ENCODE measurements around the gene SKAP2. TPM values are rescaled to one million over a fixed set of nuclear protein-coding genes. Genes with fewer than 3 reads are reported as not detected.

The SKAP2 gene
- total and polyA plus RNA-seq, 2 of the 13 experiments (the other 11 are each of a cell fraction or from before 2014, with no cell fraction given): 3.6 to 12.9 TPM

- in situ Hi-C loops (cut with HindIII; ENCODE audit: extremely low pct_ligation_motif_present, low pct_unique_long_range_greater_than_20kb) (loop anchor here (25.0 kb wide), 1 partner anchor 570 kb away; no protein-coding TSS in a partner anchor), intact Hi-C loops (cut with micrococcal nuclease; ENCODE audit: unreplicated experiment) (no loop called here)
- no peak overlapping the region for H3K4me2 ChIP-seq (ENCODE audit: low read depth, low read length)
- FAIRE-seq (no peak), ATAC-seq (no peak), DNase-seq (ENCODE audit: low spot score) (no peak)
- ChIA-PET CTCF (ENCODE audit: low intra/inter-chr PET ratio, low total read pairs) (no interaction called here), POLR2A (no interaction called here)
- no peaks in the 10 kb centered on the region for H3K79me2 ChIP-seq (ENCODE audit: insufficient read depth, low read length)
- no peak for TF ChIP-seq ZNF512 (CRISPR knock-in tag; IDR thresholded peaks at IDR 0.05)
- no peak for TF ChIP-seq GTF3A (CRISPR knock-in tag; conservative IDR thresholded peaks at IDR 0.05)
- no peak for TF ChIP-seq ZNF644 (CRISPR knock-in tag; IDR thresholded peaks at IDR 0.05; ENCODE audit: low read depth)
- 66% methylated on average over 2 of the region's 2 CpGs for WGBS (ENCODE audit: low lambda C conversion rate)
- H3K9me3 ChIP-seq (ENCODE audit: low read length): no peaks in the 10 kb centered on the region
- no peak overlapping the region for H3K27ac ChIP-seq (ENCODE audit: extremely low read length, insufficient read depth, low read length)
- H3K4me3 ChIP-seq (replicated peaks in 1 of 3; ENCODE audit: insufficient read depth in 1 of 3, low read depth in 2 of 3, low read length in 3 of 3): no peak overlapping the region
- BruUV-seq (replicated peaks): no TSS peak
- no peaks in the 10 kb centered on the region for H3K4me1 ChIP-seq (ENCODE audit: insufficient read depth, low read length)
- no peaks in the 10 kb centered on the region for H4K20me1 ChIP-seq (ENCODE audit: insufficient read depth, low read length)
- H2AFZ ChIP-seq (ENCODE audit: low read length): no peak overlapping the region
- H3K27me3 ChIP-seq (ENCODE audit: control insufficient read depth in 1 of 2, insufficient read depth in 2 of 2, low read length in 2 of 2): no peaks in the 10 kb centered on the region
- no peak overlapping the region for H3K9ac ChIP-seq (ENCODE audit: insufficient read depth, low read depth, low read length)
- no peaks in the 10 kb centered on the region for H3K36me3 ChIP-seq (replicated peaks in 1 of 2; ENCODE audit: control insufficient read depth in 1 of 2, insufficient read depth in 2 of 2, low read length in 2 of 2)
Observed at GRCh38 chr7:26657206-26657641, 207.2 kb downstream of the SKAP2 start.

GRCh38 chr7:26656735-26657134 lies 207.7 kb downstream of the SKAP2 start:
- H3K36me3 ChIP-seq (replicated peaks in 1 of 2; ENCODE audit: control insufficient read depth in 1 of 2, insufficient read depth in 2 of 2, low read length in 2 of 2): no peaks in the 10 kb centered on the region
- intact Hi-C loops (cut with micrococcal nuclease; ENCODE audit: unreplicated experiment) (no loop called here), in situ Hi-C loops (cut with HindIII; ENCODE audit: extremely low pct_ligation_motif_present, low pct_unique_long_range_greater_than_20kb) (loop anchor here (25.0 kb wide), 1 partner anchor 569 kb away; no protein-coding TSS in a partner anchor)
- TF ChIP-seq ZBTB39 (CRISPR knock-in tag; IDR thresholded peaks at IDR 0.05) (no peak), HOXA3 (CRISPR knock-in tag; IDR thresholded peaks at IDR 0.05) (no peak), ZBTB26 (CRISPR knock-in tag; IDR thresholded peaks at IDR 0.05; ENCODE audit: borderline replicate concordance) (no peak), ZNF569 (CRISPR knock-in tag; IDR thresholded peaks at IDR 0.05; ENCODE audit: borderline replicate concordance) (no peak), FOXO4 (CRISPR knock-in tag; conservative IDR thresholded peaks at IDR 0.05) (no peak)
- no peak overlapping the region for H3K4me2 ChIP-seq (ENCODE audit: low read depth, low read length)
- H4K20me1 ChIP-seq (ENCODE audit: insufficient read depth, low read length): no peaks in the 10 kb centered on the region
- POLR2A ChIA-PET: no interaction called here
- DNase-seq (ENCODE audit: low spot score): no peak
- no peaks in the 10 kb centered on the region for H3K27me3 ChIP-seq (ENCODE audit: control insufficient read depth in 1 of 2, insufficient read depth in 2 of 2, low read length in 2 of 2)
- CTCF ChIA-PET (ENCODE audit: low intra/inter-chr PET ratio, low total read pairs): no interaction called here
- no peak for ATAC-seq
- no peaks in the 10 kb centered on the region for H3K9me3 ChIP-seq (ENCODE audit: low read length)
- H3K4me3 ChIP-seq (replicated peaks in 1 of 3; ENCODE audit: insufficient read depth in 1 of 3, low read depth in 2 of 3, low read length in 3 of 3): no peak overlapping the region
- FAIRE-seq: no peak
- H3K9ac ChIP-seq (ENCODE audit: insufficient read depth, low read depth, low read length): no peak overlapping the region
- no peak overlapping the region for H2AFZ ChIP-seq (ENCODE audit: low read length)
- H3K79me2 ChIP-seq (ENCODE audit: insufficient read depth, low read length): no peaks in the 10 kb centered on the region
- WGBS (ENCODE audit: low lambda C conversion rate): 52% methylated on average over 4 of the region's 4 CpGs
- H3K27ac ChIP-seq (ENCODE audit: extremely low read length, insufficient read depth, low read length): no peak overlapping the region
- H3K4me1 ChIP-seq (ENCODE audit: insufficient read depth, low read length): no peaks in the 10 kb centered on the region
- no TSS peak for BruUV-seq (replicated peaks)
